ENCODE results near the gene SORCS2. TPM values are rescaled to one million over a fixed set of nuclear protein-coding genes. Genes with fewer than 3 reads are reported as not detected.

Gene SORCS2
- total and polyA plus RNA-seq, 2 of the 4 experiments (the other 2 are of a cell fraction): 0.36 to 0.62 TPM

DNA sequence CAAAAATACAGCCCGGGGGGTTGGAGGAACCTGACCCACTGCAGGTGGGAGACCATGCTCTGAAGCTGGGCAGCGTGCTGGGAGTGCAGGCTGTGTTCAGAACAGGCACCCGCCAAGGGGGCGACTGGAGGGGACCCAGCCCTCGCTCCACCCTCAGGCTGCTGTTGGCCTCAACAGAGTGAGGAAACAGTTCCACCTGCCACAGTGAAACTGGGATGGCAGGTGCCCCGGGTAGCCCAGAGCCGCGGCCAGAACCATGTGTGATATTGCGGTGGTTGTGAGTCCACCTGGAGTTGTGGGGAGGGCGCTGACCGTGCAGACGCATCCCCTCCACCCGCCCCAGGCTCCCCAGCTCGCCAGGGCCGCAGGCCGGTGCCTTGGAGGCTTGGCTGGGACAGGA, 288.1 kb downstream of the SORCS2 start:
- no peak overlapping the region for H3K14ac ChIP-seq (replicated peaks; ENCODE audit: low read depth, low read length)
- no peak overlapping the region for H4K8ac ChIP-seq (ENCODE audit: low read depth in 2 of 2, low read length in 2 of 2)
- no peak overlapping the region for H3K27ac ChIP-seq (ENCODE audit: insufficient read depth, low read length)
- H2BK5ac ChIP-seq (ENCODE audit: low read depth, low read length, poor library complexity, severe bottlenecking): no peak overlapping the region
- H2BK20ac ChIP-seq (ENCODE audit: low read depth, low read length): no peak overlapping the region
- no peak overlapping the region for H3K9ac ChIP-seq (ENCODE audit: low read depth, low read length)
- H3K4me3 ChIP-seq (ENCODE audit: insufficient read depth, low read depth, low read length): no peak overlapping the region
- no peaks in the 10 kb centered on the region for H4K20me1 ChIP-seq (ENCODE audit: insufficient read depth, low read length)
- H2AFZ ChIP-seq (replicated peaks; ENCODE audit: low read length, poor library complexity): no peak overlapping the region
- H3K4me2 ChIP-seq (ENCODE audit: low read depth, low read length): no peak overlapping the region
- no peak overlapping the region for H2AK5ac ChIP-seq (ENCODE audit: low read depth, low read length)
- H2AK9ac ChIP-seq (replicated peaks; ENCODE audit: low read depth, low read length, poor library complexity): no peak overlapping the region
- no CpG with 5 or more reads among the region's 16 CpGs for WGBS, 2 experiments (ENCODE audit: extremely low coverage in 2 of 2, insufficient read length in 1 of 2)
- no peak overlapping the region for H3K18ac ChIP-seq (ENCODE audit: low read depth, low read length)
- no peak overlapping the region for H3K23ac ChIP-seq (ENCODE audit: low read depth, low read length)
- H3K9me3 ChIP-seq (ENCODE audit: control insufficient read depth, insufficient read depth, low read length): no peaks in the 10 kb centered on the region
- H4K5ac ChIP-seq (ENCODE audit: low read depth, low read length): no peak overlapping the region
- no peak overlapping the region for H3K56ac ChIP-seq (ENCODE audit: extremely low read depth, insufficient read depth, low read length)
- no TSS peak for BruUV-seq (replicated peaks)
- in situ Hi-C loops (cut with MboI; ENCODE audit: low sequenced_read_pairs) (no loop called here), intact Hi-C loops (cut with micrococcal nuclease) (no loop called here), dilution Hi-C loops (cut with HindIII; ENCODE audit: low sequenced_read_pairs, unreplicated experiment) (no loop called here)
- TF ChIP-seq RAD21 (IDR thresholded peaks at IDR 0.05; ENCODE audit: low read length) (no peak), RFX5 (IDR thresholded peaks at IDR 0.05; ENCODE audit: low read depth, low read length) (no peak), MAFK (IDR thresholded peaks at IDR 0.05; ENCODE audit: low read depth, low read length) (no peak), RCOR1 (IDR thresholded peaks at IDR 0.05; ENCODE audit: insufficient replicate concordance, low read length) (no peak), USF2 (IDR thresholded peaks at IDR 0.05; ENCODE audit: low read depth, low read length) (no peak), FOS (IDR thresholded peaks at IDR 0.05; ENCODE audit: low read depth, low read length) (no peak), MXI1 (IDR thresholded peaks at IDR 0.05; ENCODE audit: borderline replicate concordance, low read depth, low read length) (no peak), POLR2A (IDR thresholded peaks at IDR 0.05; ENCODE audit: low read depth, low read length) (no peak), BHLHE40 (IDR thresholded peaks at IDR 0.05; ENCODE audit: low read depth, low read length) (no peak), MAZ (IDR thresholded peaks at IDR 0.05; ENCODE audit: borderline replicate concordance, low read depth, low read length) (no peak), ELK1 (IDR thresholded peaks at IDR 0.05; ENCODE audit: borderline replicate concordance, low read depth, low read length) (no peak), NFE2L2 (IDR thresholded peaks at IDR 0.05; ENCODE audit: low read depth, low read length) (no peak), CHD1 (IDR thresholded peaks at IDR 0.05; ENCODE audit: low read depth, low read length) (no peak), SMC3 (IDR thresholded peaks at IDR 0.05; ENCODE audit: low read depth, low read length) (no peak), CEBPB (IDR thresholded peaks at IDR 0.05; ENCODE audit: low read depth, low read length) (no peak)
- TF ChIP-seq, protein P1, sequence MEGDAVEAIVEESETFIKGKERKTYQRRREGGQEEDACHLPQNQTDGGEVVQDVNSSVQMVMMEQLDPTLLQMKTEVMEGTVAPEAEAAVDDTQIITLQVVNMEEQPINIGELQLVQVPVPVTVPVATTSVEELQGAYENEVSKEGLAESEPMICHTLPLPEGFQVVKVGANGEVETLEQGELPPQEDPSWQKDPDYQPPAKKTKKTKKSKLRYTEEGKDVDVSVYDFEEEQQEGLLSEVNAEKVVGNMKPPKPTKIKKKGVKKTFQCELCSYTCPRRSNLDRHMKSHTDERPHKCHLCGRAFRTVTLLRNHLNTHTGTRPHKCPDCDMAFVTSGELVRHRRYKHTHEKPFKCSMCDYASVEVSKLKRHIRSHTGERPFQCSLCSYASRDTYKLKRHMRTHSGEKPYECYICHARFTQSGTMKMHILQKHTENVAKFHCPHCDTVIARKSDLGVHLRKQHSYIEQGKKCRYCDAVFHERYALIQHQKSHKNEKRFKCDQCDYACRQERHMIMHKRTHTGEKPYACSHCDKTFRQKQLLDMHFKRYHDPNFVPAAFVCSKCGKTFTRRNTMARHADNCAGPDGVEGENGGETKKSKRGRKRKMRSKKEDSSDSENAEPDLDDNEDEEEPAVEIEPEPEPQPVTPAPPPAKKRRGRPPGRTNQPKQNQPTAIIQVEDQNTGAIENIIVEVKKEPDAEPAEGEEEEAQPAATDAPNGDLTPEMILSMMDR (conservative IDR thresholded peaks at IDR 0.05; ENCODE audit: low read depth, low read length): no peak
- no peaks in the 10 kb centered on the region for H3K36me3 ChIP-seq (ENCODE audit: control insufficient read depth, insufficient read depth, low read length)
- peaks cover 32% of the 10 kb centered on the region for H3K27me3 ChIP-seq (ENCODE audit: control insufficient read depth, insufficient read depth, low read length)
- ChIA-PET CTCF (no interaction called here), POLR2A (ENCODE audit: unreplicated experiment) (no interaction called here)
- H3K4ac ChIP-seq (ENCODE audit: low read depth, low read length): no peak overlapping the region
- no peaks in the 10 kb centered on the region for H3K4me1 ChIP-seq (ENCODE audit: control insufficient read depth, insufficient read depth, low read length)
- H3K9me1 ChIP-seq (ENCODE audit: insufficient read depth, low read length): no peaks in the 10 kb centered on the region
- no peak overlapping the region for H4K91ac ChIP-seq (ENCODE audit: insufficient read depth, low read depth, low read length)
- H3K79me1 ChIP-seq (ENCODE audit: low read depth in 1 of 2, low read length in 2 of 2): no peaks in the 10 kb centered on the region
- H2BK15ac ChIP-seq (ENCODE audit: low read depth, low read length): no peak overlapping the region
- no peak overlapping the region for H2BK120ac ChIP-seq (ENCODE audit: low read depth, low read length)
- ATAC-seq (ENCODE audit: low read depth): no peak
- no peak for DNase-seq
